H1 (cell line): ENCODE data around the gene PGBD5. TPM values are rescaled to one million over a fixed set of nuclear protein-coding genes. Genes with fewer than 3 reads are reported as not detected.

Experiments
- EZH2 ChIP-seq: fragments of 200-600 bp; sonication (generic); IDR thresholded peaks from 2 replicates; pipeline ENCODE4 v1.7.1; 2012; ENCODE audit warnings: low read depth, mild to moderate bottlenecking, moderate library complexity, low read length, inconsistent platforms; ENCODE audit not compliant: severe bottlenecking
- polyA plus RNA-seq, 7 experiments: library from polyadenylated mRNA; depleted of rRNA in 3 of 7; stranded (reverse) in 5 of 7; unstranded in 2 of 7; fragments of >200 nt in 5 of 7; fragments of 200-250 nt in 2 of 7; gene quantifications; 1 replicate in 5 of 7; 2 replicates in 1 of 7; 4 replicates in 1 of 7; pipeline versions ENCODE4 v1.2.1 to v1.2.3, GENCODE V29; 2011 to 2013; ENCODE audit warnings: missing spikeins in 2 of 7, mixed read lengths in 2 of 7
- total RNA-seq: library from RNA; stranded (reverse); fragmentation: NEBNext Ultra II Directional; extraction: Animal tissue kit (Norgen Biotek cat#: 25700); gene quantifications from 2 replicates; pipeline ENCODE4 v1.2.1, GENCODE V29; 2021
- TF ChIP-seq, protein P1 (sequence below): IDR thresholded peaks from 2 replicates; pipeline ENCODE4 v1.6.1; 2011; ENCODE audit warnings: low read length, improper control_type of control experiment

PGBD5 gene
- total and polyA plus RNA-seq, 2 of the 8 experiments (the other 6 are each of a cell fraction or from before 2014, with no cell fraction given), result 16.3 to 18.4 TPM

DNA sequence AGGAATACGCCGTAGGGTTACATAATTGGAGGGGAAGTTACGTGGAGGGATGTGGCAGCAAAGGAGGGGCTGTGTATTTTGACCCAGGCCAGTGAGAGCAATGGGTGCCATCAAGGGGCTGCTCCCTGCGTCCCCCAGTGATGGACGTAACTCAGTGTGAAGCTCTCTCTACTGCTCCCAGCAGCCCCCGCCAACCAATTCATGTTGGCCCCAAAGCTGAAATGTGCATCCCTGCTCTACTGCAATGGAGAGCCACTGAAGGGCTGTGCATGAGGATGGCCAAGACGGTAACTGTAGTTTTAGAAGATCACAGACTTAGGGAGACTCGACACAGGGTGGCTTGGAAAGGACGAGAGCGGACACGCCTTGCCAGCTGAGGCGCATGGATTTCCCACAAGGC is 38.3 kb downstream of the PGBD5 start (continued):
- TF ChIP-seq EZH2, result no peak
- TF ChIP-seq, protein P1, sequence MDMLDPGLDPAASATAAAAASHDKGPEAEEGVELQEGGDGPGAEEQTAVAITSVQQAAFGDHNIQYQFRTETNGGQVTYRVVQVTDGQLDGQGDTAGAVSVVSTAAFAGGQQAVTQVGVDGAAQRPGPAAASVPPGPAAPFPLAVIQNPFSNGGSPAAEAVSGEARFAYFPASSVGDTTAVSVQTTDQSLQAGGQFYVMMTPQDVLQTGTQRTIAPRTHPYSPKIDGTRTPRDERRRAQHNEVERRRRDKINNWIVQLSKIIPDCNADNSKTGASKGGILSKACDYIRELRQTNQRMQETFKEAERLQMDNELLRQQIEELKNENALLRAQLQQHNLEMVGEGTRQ, result no peak
